Measurements from ENCODE around the gene WBP11.

- TF ChIP-seq CTCF (IDR thresholded peaks at IDR 0.05; ENCODE audit: insufficient read depth, low read length, poor library complexity, severe bottlenecking): no peak
- TF ChIP-seq EZH2phosphoT487 (conservative IDR thresholded peaks at IDR 0.05; ENCODE audit: low read length): no peak
Measured at GRCh38 chr12:14834509-14834908, 31.2 kb upstream of the WBP11 start.
